HCT116 (cell line): ENCODE data around the gene C5orf52. TPM values are rescaled to one million over a fixed set of nuclear protein-coding genes. Genes with fewer than 3 reads are reported as not detected.

Experiments used
- ATAC-seq: fragments of 200-7000 bp; cut with Tn5 transposase; 2 replicates; pipeline ENCODE4 v1.9.1; 2020; ENCODE audit warnings: mild to moderate bottlenecking, moderate library complexity
- BruUV-seq: library from RNA; stranded (reverse); fragments of 400-500 nt; replicated peaks from 2 replicates; lab custom pipeline; 2021; lab: Mats Ljungman, UMichigan
- CTCF ChIA-PET: fragments of 300-600 bp; sonication (Branson Sonifier 250); formaldehyde crosslinking; loops from one replicate; lab custom pipeline; 2021; ENCODE audit warnings: antibody characterized with exemption; lab: Charles Lee
- POLR2A ChIA-PET: fragments of 300-600, 350-600 bp; sonication (Branson Sonifier 250); formaldehyde crosslinking; loops from one replicate; lab custom pipeline; 2021; ENCODE audit warnings: antibody characterized with exemption; lab: Charles Lee
- RAD21 ChIA-PET, 2 experiments: fragments of 300-600 bp; sonication (Branson Sonifier 250); formaldehyde crosslinking; loops; one replicate each; lab custom pipeline; 2023; ENCODE audit warnings: low total read pairs in 2 of 2; ENCODE audit not compliant: uncharacterized antibody in 2 of 2, unreplicated experiment in 2 of 2, low non-redundant PET in 1 of 2; lab: Charles Lee
- DNase-seq: peaks from one replicate; pipeline ENCODE4 v3.0.0-alpha.2; 2010; ENCODE audit warnings: low read depth, low spot score
- H2AFZ ChIP-seq: fragments of 200-600 bp; shearing (Covaris generic), sonication (generic); 2 replicates; pipeline ENCODE4 v1.6.1; 2017; ENCODE audit warnings: low read depth, mixed run types, mixed read lengths, antibody characterized with exemption, low read length; ENCODE audit not compliant: poor library complexity, severe bottlenecking
- H3K27ac ChIP-seq: 2 replicates; pipeline ENCODE4 v1.5.1; 2012; ENCODE audit warnings: low read depth, low read length
- H3K27me3 ChIP-seq: fragments of 200-600 bp; sonication (generic); 2 replicates; pipeline ENCODE4 v1.6.1; 2016; ENCODE audit warnings: mixed run types, low read length, mixed read lengths; ENCODE audit not compliant: insufficient read depth
- H3K36me3 ChIP-seq, 2 experiments: fragments of 200-500 bp in 1 of 2; fragments of 200-600 bp in 1 of 2; sonication (Bioruptor generic) in 1 of 2; sonication (generic) in 1 of 2; 2 replicates each; pipeline versions ENCODE4 v1.5.1 to v1.6.1; 2014 to 2016; ENCODE audit warnings: low read length in 2 of 2, inconsistent platforms in 1 of 2, mixed read lengths in 1 of 2, mixed run types in 1 of 2; ENCODE audit not compliant: insufficient read depth in 2 of 2, control insufficient read depth in 1 of 2
- H3K4me1 ChIP-seq, 2 experiments: fragments of 200-600 bp in 1 of 2; sonication (generic) in 1 of 2; 2 replicates each; pipeline versions ENCODE4 v1.5.1 to v1.6.1; 2012 to 2017; ENCODE audit warnings: low read length in 2 of 2, inconsistent platforms in 1 of 2, mild to moderate bottlenecking in 1 of 2, mixed read lengths in 1 of 2, mixed run types in 1 of 2, moderate library complexity in 1 of 2; ENCODE audit not compliant: insufficient read depth in 2 of 2, control insufficient read depth in 1 of 2
- H3K4me2 ChIP-seq: fragments of 200-600 bp; sonication (generic); 2 replicates; pipeline ENCODE4 v1.6.1; 2017; ENCODE audit warnings: mixed run types, low read length, mixed read lengths
- H3K4me3 ChIP-seq, 2 experiments: fragments of 200-600 bp in 1 of 2; sonication (generic) in 1 of 2; replicated peaks in 1 of 2; 2 replicates each; pipeline ENCODE4 v1.5.1; 2011 to 2016; ENCODE audit warnings: low read length in 2 of 2, control low read depth in 1 of 2, low read depth in 1 of 2, mild to moderate bottlenecking in 1 of 2, mixed read lengths in 1 of 2, mixed run types in 1 of 2
- H3K79me2 ChIP-seq: fragments of 200-600 bp; sonication (generic); 2 replicates; pipeline ENCODE4 v1.6.1; 2017; ENCODE audit warnings: mild to moderate bottlenecking, mixed run types, low read length, moderate library complexity, mixed read lengths; ENCODE audit not compliant: insufficient read depth
- H3K9ac ChIP-seq: fragments of 200-600 bp; sonication (generic); 2 replicates; pipeline ENCODE4 v1.6.1; 2016; ENCODE audit warnings: low read length, mixed read lengths
- H3K9me2 ChIP-seq: fragments of 200-600 bp; sonication (generic), shearing (Covaris generic); 2 replicates; pipeline ENCODE4 v1.6.1; 2017; ENCODE audit warnings: mixed run types, mild to moderate bottlenecking, moderate library complexity; ENCODE audit not compliant: insufficient read depth
- H3K9me3 ChIP-seq, 2 experiments: fragments of 200-500 bp in 1 of 2; fragments of 200-600 bp in 1 of 2; sonication (Bioruptor generic) in 1 of 2; sonication (generic) in 1 of 2; 2 replicates each; pipeline ENCODE4 v1.6.1; 2014 to 2017; ENCODE audit warnings: low read length in 2 of 2, mixed read lengths in 2 of 2, inconsistent platforms in 1 of 2, low read depth in 1 of 2, mild to moderate bottlenecking in 1 of 2, mixed run types in 1 of 2, moderate library complexity in 1 of 2; ENCODE audit not compliant: control insufficient read depth in 1 of 2, insufficient read depth in 1 of 2
- H4K20me1 ChIP-seq: fragments of 200-600 bp; sonication (generic), shearing (Covaris generic); 2 replicates; pipeline ENCODE4 v1.6.1; 2017; ENCODE audit warnings: mixed run types, mild to moderate bottlenecking, moderate library complexity; ENCODE audit not compliant: insufficient read depth
- CBX3 ChIP-seq: IDR thresholded peaks from 2 replicates; pipeline ENCODE4 v1.6.1; 2012; ENCODE audit warnings: low read depth
- CEBPB ChIP-seq: IDR thresholded peaks from 2 replicates; pipeline ENCODE4 v1.6.1; 2012; ENCODE audit warnings: low read depth
- CTCF ChIP-seq, 3 experiments: fragments of 200-600 bp in 1 of 3; sonication (generic) in 1 of 3; IDR thresholded peaks in 2 of 3; conservative IDR thresholded peaks in 1 of 3; 2 replicates each; pipeline ENCODE4 v1.5.1; 2012 to 2017; ENCODE audit warnings: low read depth in 2 of 3, low read length in 2 of 3, antibody characterized with exemption in 1 of 3, borderline replicate concordance in 1 of 3, control low read depth in 1 of 3, mild to moderate bottlenecking in 1 of 3, mixed read lengths in 1 of 3, mixed run types in 1 of 3, moderate library complexity in 1 of 3; ENCODE audit not compliant: insufficient read depth in 1 of 3
- ELF1 ChIP-seq: IDR thresholded peaks from 2 replicates; pipeline ENCODE4 v1.6.1; 2012; ENCODE audit warnings: low read depth, borderline replicate concordance
- EZH2phosphoT487 ChIP-seq: fragments of 200-600 bp; IDR thresholded peaks from 2 replicates; pipeline ENCODE4 v1.6.1; 2018; ENCODE audit warnings: antibody characterized with exemption, borderline replicate concordance
- FOSL1 ChIP-seq: IDR thresholded peaks from 2 replicates; pipeline ENCODE4 v1.6.1; 2012; ENCODE audit warnings: low read depth
- POLR2A ChIP-seq: IDR thresholded peaks from 2 replicates; pipeline ENCODE4 v1.7.0; 2011; ENCODE audit warnings: borderline replicate concordance; ENCODE audit not compliant: insufficient read depth, insufficient read length; ENCODE audit errors: extremely low read depth
- POLR2AphosphoS5 ChIP-seq: IDR thresholded peaks from 2 replicates; pipeline ENCODE4 v1.6.1; 2011; ENCODE audit warnings: mild to moderate bottlenecking, low read depth, low read length, moderate library complexity
- RAD21 ChIP-seq: IDR thresholded peaks from 2 replicates; pipeline ENCODE4 v1.6.1; 2012; ENCODE audit warnings: low read depth, mild to moderate bottlenecking
- SIN3A ChIP-seq: IDR thresholded peaks from 2 replicates; pipeline ENCODE4 v1.6.1; 2012; ENCODE audit warnings: low read depth
- SRF ChIP-seq: IDR thresholded peaks from 2 replicates; pipeline ENCODE4 v1.6.1; 2012; ENCODE audit warnings: low read depth
- TCF7L2 ChIP-seq: IDR thresholded peaks from 2 replicates; pipeline ENCODE4 v1.7.0; 2011; ENCODE audit warnings: borderline replicate concordance, inconsistent platforms; ENCODE audit not compliant: insufficient read depth, insufficient read length; ENCODE audit errors: extremely low read depth
- YY1 ChIP-seq: IDR thresholded peaks from 2 replicates; pipeline ENCODE4 v1.6.1; 2011; ENCODE audit warnings: low read length, low read depth, moderate library complexity, mild to moderate bottlenecking; ENCODE audit not compliant: insufficient replicate concordance; ENCODE audit errors: extremely low read depth
- ZFX ChIP-seq: fragments of 450-650 bp; IDR thresholded peaks from 2 replicates; pipeline ENCODE4 v1.6.1; 2017
- intact Hi-C: fragments of 100-400 bp; cut with micrococcal nuclease; formaldehyde crosslinking; loops from 2 replicates; pipeline ENCODE4 v1.10.0; 2022
- total RNA-seq: library from RNA; stranded (reverse); gene quantifications from one replicate; pipeline ENCODE4 v1.2.1, GENCODE V29; 2021; ENCODE audit not compliant: unreplicated experiment
- TF ChIP-seq, protein P1 (sequence below): IDR thresholded peaks from 2 replicates; pipeline ENCODE4 v1.6.1; 2012
- TF ChIP-seq, protein P2 (sequence below): IDR thresholded peaks from 2 replicates; pipeline ENCODE4 v1.6.1; 2012

The C5orf52 gene
- total RNA-seq, 1 experiment from 2014 or later: not detected

DNA sequence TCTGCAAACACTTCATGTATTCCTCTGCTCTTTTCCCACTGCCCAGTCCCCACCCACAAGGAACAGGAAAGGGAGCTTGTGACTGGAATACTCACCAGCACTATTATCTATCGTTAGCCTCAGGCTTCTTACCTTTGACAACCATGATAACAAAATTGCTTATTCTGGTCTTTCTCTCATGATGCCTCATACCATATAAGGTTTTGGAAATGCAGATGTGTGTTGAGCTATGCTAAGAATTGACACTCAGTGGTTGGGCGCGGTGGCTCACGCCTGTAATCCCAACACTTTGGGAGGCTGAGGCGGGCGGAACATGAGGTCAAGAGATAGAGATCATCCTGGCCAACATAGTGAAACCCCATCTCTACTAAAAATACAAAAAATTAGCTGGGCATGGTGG, 44.5 kb upstream of the C5orf52 start:
- CTCF ChIA-PET: no interaction called here
- no peaks in the 10 kb centered on the region for H3K79me2 ChIP-seq
- no peaks in the 10 kb centered on the region for H3K9me2 ChIP-seq
- no peaks in the 10 kb centered on the region for H4K20me1 ChIP-seq
- H2AFZ ChIP-seq: no peak overlapping the region
- DNase-seq (no peak), ATAC-seq (no peak)
- no TSS peak for BruUV-seq
- RAD21 ChIA-PET: no interaction called here
- TF ChIP-seq SRF (no peak), CEBPB (no peak), POLR2AphosphoS5 (no peak), CTCF (IDR thresholded peaks at IDR 0.05 in 2 of 3, conservative IDR thresholded peaks at IDR 0.05 in 1 of 3; ENCODE audit: borderline replicate concordance in 1 of 3, insufficient read depth in 1 of 3, low read depth in 2 of 3, low read length in 2 of 3) (no peak), SIN3A (no peak), YY1 (no peak), ZFX (no peak)
- TF ChIP-seq, protein P1, sequence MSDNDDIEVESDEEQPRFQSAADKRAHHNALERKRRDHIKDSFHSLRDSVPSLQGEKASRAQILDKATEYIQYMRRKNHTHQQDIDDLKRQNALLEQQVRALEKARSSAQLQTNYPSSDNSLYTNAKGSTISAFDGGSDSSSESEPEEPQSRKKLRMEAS: no peak
- no peaks in the 10 kb centered on the region for H3K36me3 ChIP-seq
- POLR2A ChIA-PET: no interaction called here
- H3K27me3 ChIP-seq: no peaks in the 10 kb centered on the region
- no peak overlapping the region for H3K9ac ChIP-seq
- no peaks in the 10 kb centered on the region for H3K4me1 ChIP-seq
- H3K27ac ChIP-seq: no peak overlapping the region
- no peak overlapping the region for H3K4me2 ChIP-seq
- no peaks in the 10 kb centered on the region for H3K9me3 ChIP-seq
- no peak overlapping the region for H3K4me3 ChIP-seq
- intact Hi-C loops: no loop called here

- CTCF ChIA-PET: no interaction called here
- no peaks in the 10 kb centered on the region for H3K9me2 ChIP-seq
- H2AFZ ChIP-seq: no peak overlapping the region
- no peak for TF ChIP-seq POLR2A
- TF ChIP-seq CBX3: no peak
- TF ChIP-seq YY1: no peak
- TF ChIP-seq CTCF (IDR thresholded peaks at IDR 0.05 in 2 of 3, conservative IDR thresholded peaks at IDR 0.05 in 1 of 3; ENCODE audit: borderline replicate concordance in 1 of 3, insufficient read depth in 1 of 3, low read depth in 2 of 3, low read length in 2 of 3): no peak
- no peak for TF ChIP-seq EZH2phosphoT487
- TF ChIP-seq, protein P2, sequence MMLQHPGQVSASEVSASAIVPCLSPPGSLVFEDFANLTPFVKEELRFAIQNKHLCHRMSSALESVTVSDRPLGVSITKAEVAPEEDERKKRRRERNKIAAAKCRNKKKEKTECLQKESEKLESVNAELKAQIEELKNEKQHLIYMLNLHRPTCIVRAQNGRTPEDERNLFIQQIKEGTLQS: no peak
- no peak for TF ChIP-seq RAD21
- no peak for TF ChIP-seq FOSL1
- TF ChIP-seq ELF1: no peak
- TF ChIP-seq CEBPB: no peak
- no peak for TF ChIP-seq TCF7L2
- TF ChIP-seq, all 23 proteins: peak for 0
- no TSS peak for BruUV-seq
- ChIA-PET RAD21 (no interaction called here), POLR2A (no interaction called here)
- Histone ChIP-seq H3K79me2 (no peaks in the 10 kb centered on the region), H3K4me1 (no peaks in the 10 kb centered on the region), H4K20me1 (no peaks in the 10 kb centered on the region), H3K36me3 (no peaks in the 10 kb centered on the region), H3K27ac (no peak overlapping the region), H3K9me3 (no peaks in the 10 kb centered on the region), H3K27me3 (no peaks in the 10 kb centered on the region), H3K9ac (no peak overlapping the region), H3K4me3 (no peak overlapping the region), H3K4me2 (no peak overlapping the region)
- intact Hi-C loops: no loop called here
- ATAC-seq (no peak), DNase-seq (no peak)
These were observed 41.0 kb upstream of the C5orf52 start for GRCh38 chr5:157630341-157630740.
